ENCODE measurements around the gene CHCHD6.

CHCHD6 gene

DNA sequence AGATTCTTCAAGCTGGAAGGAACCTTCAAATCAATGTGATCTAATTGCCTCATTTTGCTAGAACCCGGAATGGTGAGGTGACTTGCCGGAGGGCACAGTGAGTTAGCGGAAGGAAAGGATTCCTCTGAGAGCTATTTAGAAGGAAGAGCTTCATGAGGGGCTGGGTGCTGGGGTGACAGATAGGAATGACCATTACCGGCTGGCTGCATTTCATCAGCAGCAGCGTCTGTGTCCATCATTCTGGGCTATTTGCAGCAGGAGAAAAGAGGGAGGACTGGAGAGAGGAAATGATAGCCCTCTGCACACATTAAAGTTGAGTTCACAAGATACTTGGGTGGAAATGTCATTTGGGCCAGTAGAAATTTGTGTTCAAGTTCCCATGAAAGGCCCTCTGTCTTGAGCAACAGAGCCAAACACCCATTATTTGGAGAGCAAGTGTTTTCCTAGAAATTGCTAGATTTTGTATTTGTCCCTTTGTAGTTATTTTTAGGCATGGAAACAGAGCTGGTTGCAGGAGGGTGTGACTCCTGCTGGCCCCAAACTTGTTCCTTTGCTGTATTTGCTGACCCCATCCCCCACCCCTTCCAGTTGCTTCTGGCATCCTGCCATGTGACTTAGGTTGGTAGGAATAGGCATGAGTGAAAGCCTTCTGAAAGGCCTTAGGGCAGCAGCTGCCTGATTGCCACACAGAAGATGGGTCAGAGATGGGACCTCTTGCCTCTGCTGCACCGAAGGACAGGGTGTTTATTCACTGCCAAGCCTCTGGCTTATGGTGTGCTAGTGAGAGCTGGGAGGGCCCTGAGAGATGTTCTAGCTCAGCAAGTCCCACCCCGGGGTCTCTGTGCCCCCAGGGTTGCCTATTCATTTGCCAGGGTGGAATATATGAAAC, 191.4 kb downstream of the CHCHD6 start:
- DNase-seq (ENCODE audit: low read depth in 2 of 2) = no peak

DNA sequence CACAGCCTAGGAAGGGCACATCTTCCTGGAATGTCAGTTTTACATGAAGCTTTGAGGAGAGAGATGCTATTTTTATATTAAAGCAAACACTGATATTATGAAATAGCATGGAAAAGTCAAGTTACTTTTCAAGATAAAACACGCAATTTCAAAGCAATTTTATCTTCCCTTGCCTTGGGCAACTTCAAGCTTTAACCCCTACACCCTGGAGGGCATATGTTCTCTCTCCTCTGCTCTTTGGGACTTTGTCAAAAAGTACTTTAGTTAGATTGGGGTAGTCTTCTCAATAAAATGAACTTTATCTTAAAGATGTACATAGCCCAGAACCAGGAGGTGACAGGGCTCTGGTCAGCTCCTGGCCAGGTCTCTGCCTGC, 192.0 kb downstream of the CHCHD6 start:
- DNase-seq (ENCODE audit: low read depth in 2 of 2) = no peak

DNA sequence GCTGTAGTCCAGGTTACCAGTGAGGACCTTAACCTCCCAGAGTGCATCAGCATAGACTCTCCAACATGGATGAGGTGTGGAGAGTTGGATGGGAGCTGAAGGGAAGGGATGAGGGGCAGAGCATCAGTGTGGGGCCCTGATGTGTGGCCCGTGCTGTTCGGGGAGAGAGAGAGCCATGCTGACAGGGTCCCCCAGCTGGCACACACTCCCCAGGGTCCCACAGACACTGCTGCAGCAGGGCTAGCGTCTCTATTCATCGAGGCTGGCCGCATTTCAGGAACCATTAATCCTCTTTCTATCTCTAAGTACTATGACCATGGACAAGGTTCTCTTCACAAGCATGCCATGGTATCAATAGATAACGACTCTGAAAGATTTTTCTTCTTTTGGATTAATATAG, 192.9 kb downstream of the CHCHD6 start:
- DNase-seq (ENCODE audit: low read depth in 2 of 2) = no peak

DNA sequence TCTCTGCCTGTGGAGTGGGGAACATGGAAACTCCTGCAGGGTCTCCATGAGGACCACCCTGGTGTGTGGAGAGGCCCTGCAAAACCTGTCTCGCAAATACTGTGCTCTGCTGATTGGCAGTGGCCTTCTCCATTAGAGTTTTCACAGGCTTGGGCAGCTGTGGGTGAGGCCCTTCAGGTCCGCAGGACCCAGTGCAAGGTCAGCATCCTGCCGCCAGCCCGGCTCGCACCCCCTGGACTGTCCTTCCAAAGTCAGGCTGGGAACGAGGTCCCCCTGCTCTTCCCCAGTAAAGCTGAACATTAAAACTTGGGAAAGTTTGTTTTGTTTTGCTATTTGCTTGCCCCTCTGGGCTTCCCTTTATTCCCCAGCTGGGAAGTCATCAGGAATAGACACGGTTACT, 193.9 kb downstream of the CHCHD6 start:
- DNase-seq (ENCODE audit: low read depth in 2 of 2) = no peak

DNA sequence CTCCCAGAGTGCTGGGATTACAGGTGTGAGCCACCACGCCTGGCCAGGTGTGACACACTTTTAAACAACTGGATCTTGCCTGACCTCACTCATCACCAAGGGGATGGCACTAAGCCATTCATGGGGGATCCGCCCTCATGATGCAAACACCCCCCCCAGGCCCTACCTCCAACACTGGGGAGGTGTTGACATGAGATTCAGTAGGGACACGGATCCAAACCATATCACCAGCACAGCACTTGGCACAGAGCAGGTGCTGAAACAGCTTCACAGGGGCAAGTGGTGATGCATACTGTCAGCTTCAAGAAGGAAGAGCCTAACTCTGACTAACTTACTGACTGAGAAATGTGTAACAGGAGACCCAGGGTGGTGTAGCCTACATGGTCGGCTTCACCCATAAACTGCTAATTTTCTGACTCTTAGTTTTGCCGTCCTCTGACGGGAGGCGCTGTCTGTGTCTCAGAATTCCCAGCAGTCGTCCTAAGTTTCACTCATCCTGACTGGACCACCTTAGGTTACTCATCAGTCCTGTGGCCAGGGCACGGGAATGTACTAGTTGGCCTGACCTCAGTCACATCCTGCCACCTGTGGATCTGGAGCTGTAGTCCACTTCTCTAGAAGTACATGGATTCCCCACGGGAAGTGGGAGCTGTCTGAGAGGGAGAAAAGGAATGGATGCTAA, 197.0 kb downstream of the CHCHD6 start:
- no peak for DNase-seq (ENCODE audit: low read depth in 2 of 2)

DNA sequence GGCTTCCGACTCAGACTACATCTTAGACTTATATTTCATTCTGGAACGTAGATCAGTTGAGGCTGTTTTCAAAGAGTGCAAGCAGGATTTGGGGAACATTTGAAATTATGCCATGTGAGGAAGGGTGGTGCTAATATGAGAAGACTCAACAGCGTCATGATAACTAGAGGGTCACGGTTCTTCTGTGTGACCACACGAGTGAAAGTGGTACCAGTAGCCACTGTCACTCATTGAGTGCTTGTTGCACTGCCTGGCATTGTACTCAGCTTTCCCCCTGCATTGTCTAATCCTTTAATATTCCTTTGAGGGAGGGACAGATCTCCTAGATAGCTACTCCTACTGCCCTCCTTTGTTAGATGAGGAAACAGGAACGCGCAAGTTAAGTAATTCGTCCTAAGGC, 197.6 kb downstream of the CHCHD6 start:
- no peak for DNase-seq (ENCODE audit: low read depth in 2 of 2)

DNA sequence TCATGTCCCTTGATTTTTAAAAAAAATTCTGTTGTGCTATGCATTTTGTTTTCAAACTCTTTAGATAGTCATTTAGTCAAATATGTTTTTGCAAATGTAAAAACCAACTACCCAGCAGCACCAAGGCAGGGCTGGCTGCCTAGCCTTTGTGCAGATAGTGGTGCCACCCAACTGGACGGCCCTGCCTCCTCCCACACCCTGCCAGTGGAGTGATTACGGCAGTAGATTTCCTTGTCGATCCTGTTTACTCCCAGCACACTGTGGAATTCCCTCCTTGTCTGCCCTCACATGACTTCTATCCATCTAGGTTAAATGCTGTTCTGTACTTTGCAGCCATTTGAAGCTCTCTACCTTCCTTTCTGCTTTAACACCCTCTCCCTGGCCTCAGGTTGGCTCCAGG, 199.5 kb downstream of the CHCHD6 start:
- no peak for DNase-seq (ENCODE audit: low read depth in 2 of 2)

DNA sequence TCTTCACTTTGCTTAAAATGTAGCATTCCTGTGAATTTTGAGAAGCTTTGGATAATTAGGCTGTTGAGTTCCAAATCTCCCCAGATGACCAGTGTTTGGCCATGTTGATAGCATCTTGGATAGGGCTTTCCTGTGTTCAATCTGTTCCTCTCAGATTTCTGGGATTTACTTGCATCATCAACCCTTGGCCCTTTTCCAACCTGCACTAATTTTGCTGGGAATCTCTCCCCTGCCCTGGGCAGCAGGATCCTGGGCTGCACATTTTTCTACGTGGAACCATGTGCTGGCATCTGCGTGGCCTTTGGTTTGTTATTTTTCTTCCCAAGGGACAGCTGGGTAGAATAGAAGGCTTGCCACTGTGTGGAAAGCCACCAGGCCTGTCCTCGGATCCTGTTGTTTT, 203.5 kb downstream of the CHCHD6 start:
- DNase-seq (ENCODE audit: low read depth in 2 of 2) = no peak

DNA sequence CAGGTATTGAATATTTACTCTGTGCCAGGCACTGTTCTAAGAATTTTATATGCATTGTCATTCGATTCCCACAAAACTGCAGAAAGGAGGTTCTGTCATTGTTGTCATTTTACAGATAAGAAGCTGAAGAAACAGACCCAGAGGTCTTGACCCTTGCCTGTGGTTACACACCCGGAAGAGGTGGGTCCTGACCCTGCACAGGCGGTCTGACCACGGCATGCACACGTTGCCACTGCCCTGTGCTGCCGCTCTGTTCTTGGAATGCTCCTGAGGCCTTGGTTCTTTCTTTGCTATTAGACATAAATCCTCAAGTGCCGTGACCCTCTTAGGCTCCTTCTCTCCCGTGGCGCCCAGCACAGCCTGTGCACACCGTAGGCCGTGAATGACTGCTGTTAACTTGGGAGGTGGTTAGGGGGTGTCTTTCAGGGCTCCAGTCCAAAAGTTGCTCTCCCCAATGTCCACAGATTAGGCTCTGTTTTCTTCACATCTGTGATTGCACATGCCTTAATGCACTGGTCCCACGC, 204.8 kb downstream of the CHCHD6 start:
- DNase-seq (ENCODE audit: low read depth in 2 of 2) = no peak

DNA sequence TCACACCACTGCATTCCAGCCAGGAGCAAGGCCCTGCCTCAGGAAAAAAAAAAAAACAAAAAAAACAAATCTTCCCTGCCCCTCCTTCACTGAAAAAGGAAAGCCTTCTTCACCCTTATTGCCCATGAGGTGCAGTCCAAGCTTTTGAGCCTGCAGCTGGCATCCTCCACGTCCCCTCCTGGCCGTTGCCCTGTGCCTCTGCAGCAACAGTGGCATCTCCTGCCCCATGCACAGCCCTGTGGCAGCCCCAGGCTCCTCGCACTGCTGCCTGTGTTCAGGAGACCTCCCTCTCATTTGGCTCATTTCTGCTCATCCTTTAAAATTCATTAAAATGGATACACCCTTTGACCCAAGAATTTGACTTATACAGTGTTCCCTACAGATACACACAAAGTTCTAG, 206.2 kb downstream of the CHCHD6 start:
- no peak for DNase-seq (ENCODE audit: low read depth in 2 of 2)

DNA sequence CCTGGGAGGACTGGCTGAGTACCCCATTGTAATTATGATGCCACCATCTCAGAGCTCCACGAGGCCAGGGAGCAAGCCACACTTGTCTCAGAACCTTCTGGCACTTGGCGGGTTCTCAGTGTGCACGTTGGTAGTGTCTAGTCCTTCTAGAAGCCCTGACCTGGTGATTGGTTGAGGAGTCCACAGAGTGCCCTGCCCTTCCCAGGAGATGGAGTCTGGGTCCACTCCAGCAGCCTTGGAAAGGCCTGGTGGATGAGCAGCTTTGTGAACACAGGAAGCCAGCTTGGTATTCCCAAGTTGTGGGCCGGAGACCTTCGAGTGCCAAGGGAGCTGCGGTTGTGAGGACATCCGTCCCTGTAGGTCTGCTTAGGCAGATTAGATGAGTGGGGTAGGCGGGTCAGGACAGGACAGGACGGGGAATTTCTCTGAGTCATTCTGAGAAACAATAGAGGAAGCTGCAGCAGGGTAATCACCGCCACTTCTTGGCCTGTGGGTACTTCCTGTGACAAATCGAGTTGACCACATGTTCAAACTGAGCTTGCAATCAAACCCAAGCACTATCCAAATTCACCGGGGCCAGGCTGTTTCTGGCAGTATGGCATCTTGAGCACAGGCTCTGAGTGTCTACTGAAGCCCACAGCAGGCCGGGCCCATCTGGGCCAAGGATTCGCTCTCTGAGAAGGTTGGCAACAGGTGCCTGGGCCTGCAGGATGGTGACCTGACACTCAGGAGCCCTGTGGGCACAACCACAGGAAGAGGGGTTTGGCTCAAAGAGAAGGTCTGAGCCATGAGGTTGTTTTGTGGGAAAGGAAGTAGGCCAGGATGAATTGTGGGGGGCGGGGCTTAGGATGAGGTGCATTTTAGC, 207.4 kb downstream of the CHCHD6 start:
- DNase-seq (ENCODE audit: low read depth in 2 of 2) = peak; percentile 11 to 48

DNA sequence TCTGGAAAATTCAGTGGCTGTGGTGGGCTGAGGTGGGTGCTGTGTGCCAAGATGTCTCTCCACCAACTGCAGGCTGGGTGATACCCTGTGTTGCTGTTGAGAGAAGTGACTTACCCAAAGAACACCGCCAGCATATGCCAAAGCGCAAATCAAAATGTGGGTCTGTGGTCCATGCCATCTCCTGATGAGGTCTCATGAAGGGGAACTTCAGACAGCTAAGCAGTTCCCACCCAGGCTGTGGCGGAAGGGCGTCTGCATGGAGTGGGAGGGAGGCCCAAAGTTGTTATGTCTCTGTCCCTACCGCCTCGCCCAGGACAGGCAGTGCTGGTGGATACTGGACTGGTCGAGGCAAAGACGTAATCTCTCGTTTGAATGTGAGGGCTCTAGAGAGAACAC, 208.0 kb downstream of the CHCHD6 start:
- no peak for DNase-seq (ENCODE audit: low read depth in 2 of 2)

DNA sequence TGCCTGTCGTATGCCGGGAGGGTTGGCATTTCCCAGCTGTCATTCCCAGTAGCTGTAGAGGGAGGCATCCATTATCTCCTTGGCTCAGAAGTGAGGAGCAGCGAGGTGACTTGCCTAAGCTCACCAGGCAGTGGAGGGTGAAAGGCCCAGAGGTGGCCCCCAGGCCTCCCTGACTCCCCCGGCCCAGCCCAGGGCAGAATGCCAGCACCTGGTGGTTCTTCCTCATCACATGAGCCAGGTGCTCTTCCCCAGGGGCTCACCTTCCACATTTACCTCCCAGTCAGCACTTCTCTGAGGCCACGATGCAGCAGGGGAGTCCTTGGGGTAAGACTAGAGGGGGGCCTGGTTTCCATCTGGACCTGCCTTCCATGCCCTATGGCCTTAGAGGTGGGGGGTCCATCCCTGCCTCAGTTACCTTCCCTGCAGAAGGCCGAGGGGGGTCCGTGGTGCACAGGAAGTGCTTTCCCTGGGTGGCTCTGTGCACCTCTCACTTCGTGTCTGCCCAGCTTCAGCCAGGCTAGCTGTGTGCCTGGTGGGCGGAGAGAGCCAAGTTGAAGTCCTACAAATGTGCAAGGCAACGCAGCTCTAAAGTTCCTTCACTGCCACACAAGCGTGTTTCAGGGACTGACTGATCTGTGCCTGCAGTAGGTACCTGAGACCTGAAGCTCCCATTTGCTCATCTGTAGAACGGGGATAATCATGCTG, 208.6 kb downstream of the CHCHD6 start:
- no peak for DNase-seq (ENCODE audit: low read depth in 2 of 2)

DNA sequence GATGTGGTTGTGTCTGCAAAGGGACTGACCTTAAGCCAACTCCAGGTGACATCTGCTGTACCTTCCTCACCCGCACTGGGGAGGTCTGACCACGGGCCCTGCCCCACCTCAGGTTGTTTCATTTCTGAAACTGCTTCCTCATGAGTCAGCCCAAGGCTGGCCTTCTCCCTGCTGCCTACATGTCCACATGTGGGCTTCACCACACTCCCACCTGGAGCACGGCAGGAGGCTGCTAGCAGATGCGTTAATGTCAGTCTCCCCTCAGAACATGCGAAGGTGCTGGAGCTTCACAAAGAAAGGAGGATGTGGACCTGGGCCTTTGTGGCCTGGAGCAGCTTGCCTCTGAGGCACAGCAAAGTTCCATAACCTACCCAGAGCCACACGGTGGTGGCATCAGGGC, 209.5 kb downstream of the CHCHD6 start:
- DNase-seq (ENCODE audit: low read depth in 2 of 2) = no peak

DNA sequence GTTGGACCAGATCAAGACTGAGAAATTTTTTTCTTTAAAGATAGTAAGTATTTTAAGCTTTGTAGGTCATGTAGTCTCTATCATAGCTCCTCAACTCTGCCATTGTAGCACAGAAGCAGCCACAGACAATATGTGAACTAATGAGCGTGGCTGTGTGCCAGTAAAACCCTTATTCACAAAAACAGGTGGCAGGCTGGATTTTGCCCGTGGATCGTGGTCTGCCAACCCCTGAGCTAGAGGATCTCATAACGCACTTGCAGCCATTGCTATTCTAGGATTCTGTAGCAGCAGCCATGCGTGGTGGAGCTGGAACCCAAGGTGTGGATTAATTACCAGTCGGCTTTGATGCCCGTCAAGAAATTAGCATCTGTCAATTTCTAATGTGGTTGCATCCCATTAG, 210.2 kb downstream of the CHCHD6 start:
- DNase-seq (ENCODE audit: low read depth in 2 of 2) = no peak

DNA sequence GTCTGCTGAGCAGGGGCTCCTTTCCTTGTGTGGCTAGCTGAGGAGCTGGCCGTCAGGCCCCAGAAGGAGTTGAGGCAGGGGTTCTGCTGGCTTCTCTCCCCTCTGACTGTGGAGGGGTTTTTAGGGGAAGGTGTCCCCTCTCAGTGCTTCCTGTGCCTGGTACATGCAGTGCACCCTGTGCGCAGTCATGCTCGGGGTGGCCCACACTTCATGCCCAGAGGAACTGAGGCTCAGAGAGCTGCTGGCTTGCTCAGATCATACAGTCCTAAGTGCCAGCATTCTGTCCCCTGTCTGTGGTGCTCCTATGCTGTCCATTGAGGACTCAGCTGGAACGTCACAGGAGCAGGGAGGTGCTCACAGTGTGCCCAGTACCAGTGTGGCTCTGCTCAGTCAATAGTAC, 211.0 kb downstream of the CHCHD6 start:
- DNase-seq (ENCODE audit: low read depth in 2 of 2) = no peak

DNA sequence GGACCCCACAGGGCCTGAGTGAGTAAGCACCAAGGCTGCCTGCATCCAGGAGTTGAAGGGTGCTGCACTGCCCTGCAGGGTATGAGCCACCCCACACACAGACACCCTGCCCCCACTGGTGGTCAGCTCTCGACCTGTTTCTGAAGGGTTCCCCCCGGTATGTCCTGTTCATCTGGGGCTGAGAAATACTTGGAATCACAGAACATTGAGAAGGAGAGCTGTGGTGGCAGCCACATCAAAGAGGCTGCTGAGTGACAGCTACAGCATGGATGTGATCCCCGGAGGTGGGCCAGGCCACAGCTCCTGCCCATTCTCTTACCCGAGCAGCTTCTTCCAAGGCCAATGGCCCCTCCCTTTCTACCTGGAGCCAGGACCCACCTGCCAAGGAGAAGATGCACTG, 212.5 kb downstream of the CHCHD6 start:
- no peak for DNase-seq (ENCODE audit: low read depth in 2 of 2)

DNA sequence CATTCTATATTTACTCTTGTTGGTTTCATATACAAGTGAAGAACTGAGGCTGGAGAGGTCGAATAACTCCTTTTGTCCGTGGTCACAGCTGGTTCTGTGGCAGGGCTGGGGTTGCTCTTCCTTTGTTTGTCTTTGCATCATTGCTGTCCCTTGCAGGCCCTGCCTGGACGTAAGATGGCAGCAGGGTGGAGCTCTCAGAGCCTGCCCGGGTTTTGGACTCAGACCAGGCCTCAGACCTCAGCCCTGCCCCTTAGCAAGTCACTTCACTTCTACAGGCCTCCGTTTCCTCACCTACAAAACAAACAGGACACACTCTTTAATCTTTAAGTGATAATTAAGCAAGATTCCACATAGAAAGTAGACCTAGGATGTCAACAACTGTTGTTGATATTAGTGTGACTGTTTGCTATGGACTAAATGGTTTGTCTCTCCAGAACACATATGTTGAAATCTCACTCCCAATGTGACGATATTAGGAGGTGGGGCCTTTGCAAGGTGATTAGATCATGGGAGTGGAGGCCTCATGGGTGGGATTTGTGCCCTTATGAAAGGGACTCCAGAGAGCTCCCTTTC, 213.3 kb downstream of the CHCHD6 start:
- no peak for DNase-seq (ENCODE audit: low read depth in 2 of 2)

DNA sequence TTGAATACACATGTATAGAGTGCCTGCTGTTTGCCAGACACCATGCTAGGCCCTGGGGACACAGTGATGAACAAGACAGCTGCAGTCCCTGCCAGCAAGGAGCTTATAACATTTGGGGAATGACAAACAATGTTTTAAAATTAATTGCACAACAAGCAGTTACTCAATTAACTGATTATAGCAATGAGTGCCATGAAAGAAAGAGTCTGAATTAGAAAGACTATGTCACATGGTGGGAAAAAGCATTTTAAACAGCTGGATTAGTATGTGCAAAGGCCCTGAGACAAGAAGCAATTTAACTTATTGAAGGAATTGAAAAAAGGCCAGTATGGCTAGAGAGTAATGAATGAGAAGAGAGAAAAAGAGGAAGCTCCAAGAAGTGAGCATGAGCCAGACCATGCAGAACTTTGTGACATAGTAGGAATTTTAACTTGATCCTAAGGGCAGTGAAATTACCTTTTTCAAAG, 214.3 kb downstream of the CHCHD6 start:
- DNase-seq (ENCODE audit: low read depth in 2 of 2) = no peak

DNA sequence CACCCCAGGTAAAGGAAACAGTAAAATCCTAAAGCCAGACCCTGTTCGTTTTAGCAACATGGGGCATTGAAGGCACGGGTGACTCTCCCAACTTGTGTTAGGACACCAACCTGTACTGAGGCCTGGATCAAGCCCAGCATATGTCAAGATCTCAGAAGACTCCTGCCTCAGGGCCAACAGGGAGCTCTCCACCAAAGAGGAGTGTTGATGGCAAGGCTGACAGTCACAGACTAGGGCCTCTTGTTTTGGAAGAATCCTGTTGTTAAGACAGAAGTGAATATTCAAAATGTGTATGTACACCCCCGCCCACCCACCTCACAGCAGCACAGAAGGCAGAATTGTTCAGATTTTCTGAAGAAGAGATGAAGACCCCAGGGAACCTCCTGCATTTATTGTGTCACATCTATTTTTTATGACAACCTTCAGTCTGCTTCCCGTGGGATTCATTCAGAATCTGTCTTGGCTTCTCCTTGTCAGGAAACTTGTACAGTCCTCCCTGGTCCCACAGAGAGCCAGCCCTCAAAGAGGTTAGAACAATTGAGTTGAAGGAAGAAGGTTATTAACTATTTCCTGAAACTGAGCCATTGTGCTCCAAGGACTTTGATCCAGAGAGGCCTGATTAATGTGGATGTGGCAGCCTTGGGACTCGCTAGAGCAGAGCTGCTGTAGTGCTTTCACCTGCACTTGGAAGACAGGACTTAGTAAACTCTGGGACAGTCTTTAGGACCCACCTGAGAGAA, 217.2 kb downstream of the CHCHD6 start:
- no peak for DNase-seq (ENCODE audit: low read depth in 2 of 2)
